GM12872 (cell line): ENCODE measurements around the gene NANS.
A peak's percentile ranks its signal among the peaks of the same experiment; 100 is the strongest.

Experiments
- CTCF ChIP-seq: IDR thresholded peaks from 3 replicates; pipeline ENCODE4 v1.5.1; 2011; ENCODE audit warnings: low read depth, mild to moderate bottlenecking, low read length, moderate library complexity; ENCODE audit not compliant: insufficient read depth

Gene NANS

GRCh38 chr9:98105006-98105405 is 48.5 kb downstream of the NANS start:
- no peak for TF ChIP-seq CTCF

GRCh38 chr9:98107926-98108325 is 51.4 kb downstream of the NANS start:
- TF ChIP-seq CTCF, result no peak

GRCh38 chr9:98108531-98109031 is 52.0 kb downstream of the NANS start:
- TF ChIP-seq CTCF, result no peak

GRCh38 chr9:98109052-98109451 is 52.5 kb downstream of the NANS start:
- no peak for TF ChIP-seq CTCF

- peak; percentile 24; the same call in 1 of the 3 replicates for TF ChIP-seq CTCF
Measured at GRCh38 chr9:98117984-98118639, 61.6 kb downstream of the NANS start.

GRCh38 chr9:98118640-98119601 is 62.4 kb downstream of the NANS start, which contains the start of gene TRIM14:
Gene TRIM14 (minus strand): TSS chr9:98119222. CDS start chr9:98119188, 34 bp downstream.
- TF ChIP-seq CTCF, result peak; percentile 21; the same call in 1 of the 3 replicates

GRCh38 chr9:98120476-98120875 is 63.9 kb downstream of the NANS start:
- TF ChIP-seq CTCF, result no peak
